DND-41 (cell line): ENCODE results near the gene TMEFF1.

Experiments
- CTCF ChIP-seq: IDR thresholded peaks from 2 replicates; pipeline ENCODE4 v1.5.1; 2012; ENCODE audit warnings: borderline replicate concordance, low read length, moderate library complexity, mild to moderate bottlenecking; ENCODE audit not compliant: poor library complexity, severe bottlenecking; ENCODE audit errors: extremely low read depth
- EZH2 ChIP-seq: IDR thresholded peaks from 3 replicates; pipeline ENCODE4 v1.6.1; 2012; ENCODE audit warnings: borderline replicate concordance, low read depth, mild to moderate bottlenecking, moderate library complexity, low read length, inconsistent platforms; ENCODE audit not compliant: severe bottlenecking

GRCh38 chr9:100465274-100465673 is 7.7 kb upstream of the TMEFF1 start:
- no peak for TF ChIP-seq CTCF
- TF ChIP-seq EZH2, result no peak
